ENCODE data around the gene FANCC.
A peak's percentile ranks its signal among the peaks of the same experiment; 100 is the strongest.

The FANCC gene, protein sequence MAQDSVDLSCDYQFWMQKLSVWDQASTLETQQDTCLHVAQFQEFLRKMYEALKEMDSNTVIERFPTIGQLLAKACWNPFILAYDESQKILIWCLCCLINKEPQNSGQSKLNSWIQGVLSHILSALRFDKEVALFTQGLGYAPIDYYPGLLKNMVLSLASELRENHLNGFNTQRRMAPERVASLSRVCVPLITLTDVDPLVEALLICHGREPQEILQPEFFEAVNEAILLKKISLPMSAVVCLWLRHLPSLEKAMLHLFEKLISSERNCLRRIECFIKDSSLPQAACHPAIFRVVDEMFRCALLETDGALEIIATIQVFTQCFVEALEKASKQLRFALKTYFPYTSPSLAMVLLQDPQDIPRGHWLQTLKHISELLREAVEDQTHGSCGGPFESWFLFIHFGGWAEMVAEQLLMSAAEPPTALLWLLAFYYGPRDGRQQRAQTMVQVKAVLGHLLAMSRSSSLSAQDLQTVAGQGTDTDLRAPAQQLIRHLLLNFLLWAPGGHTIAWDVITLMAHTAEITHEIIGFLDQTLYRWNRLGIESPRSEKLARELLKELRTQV

DNA sequence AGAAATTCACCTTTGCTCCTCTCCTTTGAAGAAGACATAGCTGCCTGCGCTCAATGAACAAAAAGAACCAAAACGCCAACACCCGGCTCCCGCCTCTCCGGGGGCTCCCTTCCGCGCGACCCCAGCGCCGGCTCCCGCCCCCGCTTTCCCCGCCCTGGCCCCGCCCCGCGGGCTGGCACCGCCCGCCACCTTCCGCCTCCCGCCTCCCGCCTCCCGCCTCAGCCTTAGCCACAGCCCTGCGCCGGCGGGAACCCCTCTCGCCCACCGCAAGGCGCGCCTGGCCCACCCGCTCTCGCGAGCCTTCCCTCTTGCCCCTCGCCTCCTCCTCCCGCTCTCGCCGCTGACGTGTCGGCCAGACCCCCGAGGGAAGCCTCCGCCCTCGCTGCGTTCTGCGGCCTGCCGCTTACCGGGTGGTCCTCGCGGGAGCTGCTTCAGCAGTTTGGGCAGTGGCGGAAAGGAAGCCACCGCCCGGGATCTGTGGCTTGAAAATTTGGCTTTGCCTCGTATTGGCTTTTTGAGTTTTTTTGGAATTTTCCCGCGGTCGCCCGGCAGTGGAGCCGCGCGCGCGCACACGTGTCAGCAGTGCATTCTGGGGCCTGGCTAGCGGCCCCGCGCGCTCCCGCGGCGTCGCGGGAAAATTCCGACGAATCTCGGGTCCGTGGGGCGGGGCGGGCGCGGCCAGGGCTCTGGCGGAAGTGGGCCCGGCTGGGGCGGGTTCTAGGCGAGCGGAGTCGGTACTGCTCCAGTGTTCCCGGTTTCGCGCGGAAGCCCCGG, at the start of gene FANCC:
TSS of gene FANCC (minus strand) at position 591 of the 774 bp plus-strand sequence. CDS start 68,418 bp downstream, outside the sequence.
- peak within 1 kb of the TSS; percentile 95 for H3K27ac ChIP-seq
- in situ Hi-C loops (cut with HindIII; ENCODE audit: low pct_ligation_motif_present, low sequenced_read_pairs): no loop called here
- H3K27me3 ChIP-seq (replicated peaks): no peaks in the 10 kb centered on the region
- no peaks in the 10 kb centered on the region for H3K36me3 ChIP-seq (replicated peaks)
- H3K4me3 ChIP-seq (ENCODE audit: low read depth, low read length): peak within 1 kb of the TSS; percentile 84
- no peak for TF ChIP-seq CTCF (IDR thresholded peaks at IDR 0.05; ENCODE audit: low read depth, low read length, missing control alignments)
- peak; percentile 79 for DNase-seq

DNA sequence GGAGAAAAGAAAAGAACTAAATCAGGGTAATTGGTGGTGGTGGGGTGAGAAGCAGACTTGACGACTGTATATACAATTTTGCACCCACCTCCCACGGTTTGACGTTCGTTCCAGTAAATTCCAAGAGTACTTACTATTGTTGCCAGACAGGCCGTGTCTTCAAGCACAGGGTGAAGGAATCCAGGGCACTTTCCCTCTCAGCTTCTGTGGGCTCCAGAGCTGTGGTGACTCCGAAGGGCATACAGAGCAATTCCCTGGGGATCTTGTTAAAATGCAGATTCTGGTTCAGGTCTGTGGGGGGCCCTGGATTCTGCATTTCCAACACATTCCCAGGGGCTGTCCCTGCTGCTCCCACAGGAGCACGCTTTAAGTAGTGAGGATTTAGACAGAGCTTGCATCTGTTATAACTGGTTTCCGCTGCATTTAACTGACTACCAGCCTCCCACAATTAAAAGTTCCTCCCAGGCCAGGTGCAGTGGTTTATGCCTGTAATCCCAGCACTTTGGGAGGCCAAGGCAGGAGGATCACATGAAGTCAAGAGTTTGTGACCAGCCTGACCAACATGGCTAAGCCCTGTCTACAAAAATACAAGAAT, 49.3 kb upstream of the FANCC start:
- peaks cover 2% of the 10 kb centered on the region for H3K27me3 ChIP-seq (replicated peaks)
- no peak for TF ChIP-seq CTCF (IDR thresholded peaks at IDR 0.05; ENCODE audit: low read depth, low read length, missing control alignments)
- DNase-seq: no peak
- no peak overlapping the region for H3K27ac ChIP-seq
- in situ Hi-C loops (cut with HindIII; ENCODE audit: low pct_ligation_motif_present, low sequenced_read_pairs): no loop called here
- H3K36me3 ChIP-seq (replicated peaks): no peaks in the 10 kb centered on the region
- no peak overlapping the region for H3K4me3 ChIP-seq (ENCODE audit: low read depth, low read length)

- Histone ChIP-seq H3K27ac (no peak overlapping the region), H3K27me3 (replicated peaks) (peaks cover 2% of the 10 kb centered on the region), H3K4me3 (ENCODE audit: low read depth, low read length) (no peak overlapping the region), H3K36me3 (replicated peaks) (no peaks in the 10 kb centered on the region)
- DNase-seq: no peak
- in situ Hi-C loops (cut with HindIII; ENCODE audit: low pct_ligation_motif_present, low sequenced_read_pairs): no loop called here
- no peak for TF ChIP-seq CTCF (IDR thresholded peaks at IDR 0.05; ENCODE audit: low read depth, low read length, missing control alignments)
Observed at GRCh38 chr9:95365766-95366165, 48.3 kb upstream of the FANCC start.

DNA sequence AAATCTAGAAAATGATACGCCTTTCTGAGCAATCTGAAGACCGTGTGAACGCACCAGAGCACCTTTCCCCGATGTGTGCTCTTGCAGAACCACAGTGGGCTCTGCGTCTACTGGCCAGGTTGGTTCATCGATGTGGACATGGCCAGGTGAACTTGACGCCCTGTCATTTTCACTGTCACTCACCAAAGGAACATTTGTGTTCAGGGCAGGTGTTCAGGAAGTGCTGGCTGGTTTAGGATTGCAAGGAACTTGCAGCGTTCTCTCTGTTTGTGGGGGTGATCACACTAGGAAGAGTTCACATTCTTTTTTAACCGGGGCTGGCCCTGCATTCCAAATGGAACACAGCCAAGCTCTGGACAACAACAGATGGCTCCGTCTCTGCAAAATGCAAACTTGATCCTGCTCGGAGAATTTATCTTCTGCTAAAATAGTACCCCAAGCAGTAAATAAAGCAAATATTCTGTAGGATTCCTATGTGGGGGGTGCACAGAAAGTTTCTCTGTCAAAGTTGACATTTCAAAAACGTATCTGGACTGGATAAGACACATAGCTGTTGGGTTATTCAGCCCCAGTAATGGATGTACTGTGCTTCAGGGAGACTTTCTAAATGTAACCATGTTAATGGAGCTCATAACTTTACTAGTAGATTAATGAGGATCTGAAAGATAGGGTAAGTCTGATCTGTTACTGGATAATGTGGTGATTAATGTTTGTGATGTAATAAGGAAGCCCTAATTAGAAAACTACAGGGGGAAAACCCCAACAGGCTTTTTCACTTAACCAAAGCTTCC, 45.7 kb upstream of the FANCC start:
- Histone ChIP-seq H3K36me3 (replicated peaks) (no peaks in the 10 kb centered on the region), H3K27ac (no peak overlapping the region), H3K27me3 (replicated peaks) (peaks cover 2% of the 10 kb centered on the region), H3K4me3 (ENCODE audit: low read depth, low read length) (no peak overlapping the region)
- no peak for TF ChIP-seq CTCF (IDR thresholded peaks at IDR 0.05; ENCODE audit: low read depth, low read length, missing control alignments)
- in situ Hi-C loops (cut with HindIII; ENCODE audit: low pct_ligation_motif_present, low sequenced_read_pairs): no loop called here
- no peak for DNase-seq

- in situ Hi-C loops (cut with HindIII; ENCODE audit: low pct_ligation_motif_present, low sequenced_read_pairs): no loop called here
Observed at GRCh38 chr9:95360866-95361265, 43.4 kb upstream of the FANCC start.

More at GRCh38 chr9:95360866-95361265, 43.4 kb upstream of the FANCC start:
- Histone ChIP-seq H3K36me3 (replicated peaks) (no peaks in the 10 kb centered on the region), H3K27ac (no peak overlapping the region), H3K4me3 (ENCODE audit: low read depth, low read length) (no peak overlapping the region), H3K27me3 (replicated peaks) (peaks cover 2% of the 10 kb centered on the region)
- no peak for DNase-seq
- peak; percentile 6 for TF ChIP-seq CTCF (IDR thresholded peaks at IDR 0.05; ENCODE audit: low read depth, low read length, missing control alignments)

All from brain microvascular endothelial cell (primary cell).